DMS 273 treated with DMSO at 0.1 percent for 48 hours (cell line): ENCODE results near the gene ABCF2.

Experiments
- DNase-seq: peaks from one replicate; lab custom pipeline; 2025; lab: John Stamatoyannopoulos, UW

Gene ABCF2

GRCh38 chr7:151195616-151196450 lies 31.2 kb downstream of the ABCF2 start:
- DNase-seq, result no peak

GRCh38 chr7:151194188-151194587 lies 32.8 kb downstream of the ABCF2 start:
- no peak for DNase-seq

DNA sequence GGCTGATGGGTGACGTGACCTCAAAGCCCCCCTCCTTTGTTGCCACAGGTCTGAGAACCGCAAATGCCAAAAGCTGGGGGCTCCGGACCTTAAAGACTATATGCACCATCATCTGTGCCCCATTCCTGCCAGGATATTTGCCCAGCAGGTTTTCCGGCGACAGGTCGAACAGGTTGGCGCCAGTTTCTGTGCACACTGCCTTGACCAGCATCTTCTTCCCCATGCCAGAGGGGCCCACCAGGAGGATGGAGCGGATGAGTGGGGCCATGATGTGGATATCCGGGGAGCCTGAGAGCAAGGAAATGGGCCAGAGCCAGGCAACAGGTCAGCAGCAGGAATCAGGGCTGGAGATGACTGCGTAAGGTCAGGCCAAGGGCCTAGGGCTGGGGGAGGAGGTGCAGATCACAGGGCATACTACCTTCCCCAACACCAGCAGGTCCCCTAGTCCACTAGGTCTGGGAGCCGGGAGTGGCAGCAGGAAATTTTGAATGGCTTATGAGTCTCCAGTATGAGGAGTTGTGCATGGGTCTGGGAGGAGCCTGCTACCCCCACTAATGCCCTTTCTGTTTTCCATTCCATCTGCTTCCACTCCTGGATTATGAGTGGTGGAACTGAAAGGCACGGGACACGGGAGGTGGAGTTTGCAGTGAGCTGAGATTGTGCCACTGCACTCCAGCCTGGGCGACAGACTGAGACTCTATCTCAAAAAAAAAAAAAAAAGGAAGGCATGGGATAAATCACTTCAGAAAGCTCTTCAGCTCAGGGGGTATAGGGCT lies 33.6 kb downstream of the ABCF2 start:
- no peak for DNase-seq

DNA sequence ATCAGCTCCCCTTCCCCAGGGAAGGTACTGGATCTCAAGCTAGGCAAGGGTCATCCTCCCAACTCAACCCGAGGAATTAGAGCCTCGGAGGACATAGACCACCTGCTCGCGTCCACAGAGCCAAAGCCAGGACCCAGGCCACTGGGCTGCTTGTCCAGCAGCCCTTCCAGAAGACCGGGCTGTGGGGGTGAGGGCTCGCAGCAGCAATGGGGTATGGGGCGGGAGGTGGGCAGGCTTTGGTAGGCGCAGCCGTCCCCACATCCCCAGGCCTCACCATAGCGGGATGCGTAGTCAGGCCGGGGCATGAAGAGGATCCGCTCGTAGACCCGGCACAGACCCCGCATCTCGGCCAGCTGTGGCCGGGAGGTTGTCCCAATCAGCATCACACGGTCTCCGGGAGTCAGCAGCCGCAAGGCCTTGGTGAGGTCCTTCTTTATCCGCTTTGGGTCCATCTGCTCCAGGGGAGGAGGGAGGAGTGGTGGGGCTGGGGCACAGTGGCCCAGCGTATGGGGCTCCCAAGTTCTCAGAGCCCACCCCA lies 34.9 kb downstream of the ABCF2 start:
- DNase-seq, result no peak

DNA sequence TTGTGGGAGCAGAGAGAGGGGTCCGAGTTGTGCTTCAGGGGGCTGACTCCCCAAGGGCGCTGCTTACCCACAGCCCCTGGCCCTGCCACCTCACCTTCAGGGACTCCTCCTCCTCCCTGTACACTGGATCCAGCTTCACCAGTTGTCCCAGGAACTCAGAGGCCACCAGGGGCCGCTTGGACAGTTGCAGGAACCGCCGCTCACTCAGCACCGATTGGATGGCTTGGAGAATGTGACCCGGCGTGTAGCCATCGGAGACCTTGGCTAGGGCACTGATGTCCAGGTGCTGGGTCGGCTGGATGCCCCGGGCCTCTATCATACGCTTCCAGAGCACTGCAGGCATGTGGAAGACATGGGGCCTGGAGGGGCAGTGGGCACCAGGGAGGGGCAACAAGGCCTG lies 35.5 kb downstream of the ABCF2 start:
- no peak for DNase-seq

DNA sequence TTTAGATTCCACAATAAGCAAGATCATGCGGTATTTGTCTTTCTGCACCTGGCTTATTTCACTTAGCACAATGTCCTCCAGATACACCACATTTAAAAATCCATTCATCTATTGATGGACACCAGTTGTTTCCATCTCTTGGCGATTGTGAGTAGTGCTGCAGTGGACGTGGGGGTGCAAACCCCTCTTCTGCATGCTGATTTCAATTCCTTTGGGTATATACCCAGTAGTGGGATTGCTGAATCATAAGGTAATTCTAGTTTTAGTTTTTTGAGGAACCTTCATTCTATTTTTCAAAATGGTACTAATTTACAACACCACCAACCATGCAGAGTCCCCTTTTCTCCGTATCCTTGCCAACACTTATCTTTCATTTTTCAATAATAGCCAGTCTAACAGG lies 38.0 kb downstream of the ABCF2 start:
- no peak for DNase-seq

DNA sequence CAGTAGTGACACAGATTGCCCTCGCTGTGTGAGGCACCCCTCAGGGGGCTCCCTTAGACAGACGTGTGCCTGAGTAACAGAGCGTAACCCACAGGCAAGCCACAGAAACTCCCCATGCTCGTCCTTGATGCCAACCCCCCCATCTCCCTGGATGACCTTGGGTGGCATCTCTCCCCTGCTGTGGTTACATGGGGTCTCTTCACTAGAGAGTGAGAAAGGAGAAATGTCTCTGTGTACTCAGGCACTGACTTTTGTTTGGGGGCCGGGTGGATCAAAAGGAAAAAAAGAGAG lies 38.8 kb downstream of the ABCF2 start:
- DNase-seq, result no peak

DNA sequence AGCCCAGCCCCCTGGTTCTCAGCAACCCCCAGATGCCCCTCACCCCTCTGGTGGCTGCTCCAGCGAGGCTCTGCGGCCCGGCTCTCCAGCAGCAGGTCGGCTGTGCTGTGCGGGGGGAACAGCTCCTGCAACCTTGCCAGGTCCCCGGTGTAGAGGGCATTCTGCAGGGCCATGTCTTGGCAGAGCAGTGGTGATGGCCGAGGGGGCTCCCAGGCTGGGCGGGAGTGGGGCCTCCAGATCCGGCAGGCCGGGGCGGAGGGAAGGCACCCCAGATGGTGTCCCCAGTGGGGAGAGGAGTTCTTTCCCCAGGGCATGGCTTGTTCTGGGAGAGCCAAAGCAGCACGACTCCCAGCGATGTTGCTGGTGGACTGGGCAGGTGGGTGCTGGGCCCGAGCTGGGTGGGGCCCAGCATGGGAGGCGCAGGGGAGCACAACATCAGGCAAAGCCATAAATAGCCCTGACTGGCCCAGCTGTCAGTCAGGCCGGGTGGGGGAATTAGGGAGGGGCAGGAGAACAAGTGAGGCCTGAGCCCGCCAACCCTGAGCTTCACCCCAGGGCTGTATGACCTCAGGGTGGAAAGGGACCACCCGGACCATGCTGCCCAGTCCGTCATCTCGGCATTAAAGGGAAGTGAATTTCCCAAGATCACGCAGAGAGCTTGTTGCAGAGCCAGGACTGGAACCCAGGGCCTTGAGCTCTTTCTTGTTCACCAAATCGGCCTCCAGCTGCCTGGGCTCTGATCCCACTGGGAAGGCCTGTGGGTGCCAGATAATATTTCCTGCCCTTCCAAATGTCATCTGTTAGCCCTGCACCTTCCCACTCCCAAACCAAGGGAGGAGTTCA lies 39.4 kb downstream of the ABCF2 start:
- DNase-seq, result no peak

- no peak for DNase-seq
Observed at GRCh38 chr7:151186640-151187408, 40.2 kb downstream of the ABCF2 start, which contains the start of gene ASB10. Gene ASB10, minus strand, starts transcription at chr7:151187250. Its CDS starts 120 bp downstream, at chr7:151187130.

- no peak for DNase-seq
Observed at GRCh38 chr7:151185762-151186639, 41.0 kb downstream of the ABCF2 start.

- no peak for DNase-seq
Observed at GRCh38 chr7:151181011-151181431, 46.0 kb downstream of the ABCF2 start.

- no peak for DNase-seq
Observed at GRCh38 chr7:151179946-151180345, 47.1 kb downstream of the ABCF2 start.

GRCh38 chr7:151179287-151179860 lies 47.6 kb downstream of the ABCF2 start:
- no peak for DNase-seq

- no peak for DNase-seq
Observed at GRCh38 chr7:151178831-151179230, 48.2 kb downstream of the ABCF2 start.

GRCh38 chr7:151178236-151178635 lies 48.8 kb downstream of the ABCF2 start:
- DNase-seq, result no peak

DNA sequence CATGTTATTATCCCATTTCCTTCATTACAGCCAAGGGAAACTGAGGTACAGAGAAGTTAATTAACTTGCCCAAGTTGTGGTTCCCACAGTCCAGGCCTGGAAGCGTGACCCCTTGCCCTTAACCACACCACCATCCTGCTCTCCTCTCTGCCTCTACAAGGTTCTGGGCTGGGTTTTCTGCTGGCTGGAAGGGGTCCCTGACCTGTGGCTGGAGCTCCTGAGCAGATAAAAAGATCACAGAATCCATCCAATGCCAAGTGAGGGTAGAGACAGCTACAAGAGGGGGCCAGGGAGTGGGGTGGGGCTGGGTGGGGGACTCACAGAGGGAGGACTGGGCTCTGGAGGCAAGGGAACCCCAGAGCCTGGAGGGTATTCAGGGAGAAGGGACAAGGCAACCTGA lies 49.7 kb downstream of the ABCF2 start:
- DNase-seq, result no peak

- no peak for DNase-seq
Observed at GRCh38 chr7:151176401-151176800, 50.6 kb downstream of the ABCF2 start.

GRCh38 chr7:151175793-151176311 lies 51.2 kb downstream of the ABCF2 start:
- DNase-seq, result no peak

DNA sequence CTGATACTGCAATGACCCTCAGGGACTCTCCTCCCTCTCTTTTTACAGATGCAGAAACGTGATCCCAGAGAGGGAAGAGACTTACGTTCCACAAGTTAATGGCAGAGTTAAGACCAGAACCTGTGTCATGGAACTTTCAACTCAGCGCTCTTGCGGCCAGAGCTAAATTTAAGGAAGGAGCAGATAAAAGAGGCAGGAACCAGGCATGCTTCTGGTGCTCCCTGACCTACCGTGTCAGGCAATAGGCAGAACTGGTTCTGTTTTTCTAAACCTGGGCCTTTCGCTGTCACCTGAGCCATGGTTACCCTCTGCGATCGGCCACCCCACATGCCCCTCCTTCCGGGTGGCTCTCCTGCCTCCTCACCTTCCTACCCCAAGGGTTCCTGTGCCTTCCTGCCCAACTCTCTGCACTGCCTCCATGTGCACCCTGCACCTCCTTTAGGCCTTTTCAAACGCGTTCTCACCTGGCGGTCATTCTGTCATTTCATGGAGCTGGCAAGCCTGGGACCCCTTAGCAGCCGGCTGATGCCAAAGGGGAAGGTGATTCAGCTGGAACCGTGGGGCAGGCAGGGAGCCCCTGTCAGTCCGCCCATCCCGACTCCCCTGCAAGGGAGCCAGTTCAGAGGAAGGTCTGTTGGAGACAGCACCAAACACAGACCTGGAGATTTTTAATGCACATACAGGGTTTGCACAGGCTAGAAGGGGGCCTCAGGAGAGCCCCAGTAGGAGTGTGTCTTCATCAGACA lies 51.8 kb downstream of the ABCF2 start:
- no peak for DNase-seq
